D341Med (cell line): ENCODE results near the gene ARHGEF16.

Source experiments
- DNase-seq: peaks from one replicate; pipeline ENCODE4 v3.0.0; 2012; ENCODE audit warnings: low spot score

The ARHGEF16 gene

DNA sequence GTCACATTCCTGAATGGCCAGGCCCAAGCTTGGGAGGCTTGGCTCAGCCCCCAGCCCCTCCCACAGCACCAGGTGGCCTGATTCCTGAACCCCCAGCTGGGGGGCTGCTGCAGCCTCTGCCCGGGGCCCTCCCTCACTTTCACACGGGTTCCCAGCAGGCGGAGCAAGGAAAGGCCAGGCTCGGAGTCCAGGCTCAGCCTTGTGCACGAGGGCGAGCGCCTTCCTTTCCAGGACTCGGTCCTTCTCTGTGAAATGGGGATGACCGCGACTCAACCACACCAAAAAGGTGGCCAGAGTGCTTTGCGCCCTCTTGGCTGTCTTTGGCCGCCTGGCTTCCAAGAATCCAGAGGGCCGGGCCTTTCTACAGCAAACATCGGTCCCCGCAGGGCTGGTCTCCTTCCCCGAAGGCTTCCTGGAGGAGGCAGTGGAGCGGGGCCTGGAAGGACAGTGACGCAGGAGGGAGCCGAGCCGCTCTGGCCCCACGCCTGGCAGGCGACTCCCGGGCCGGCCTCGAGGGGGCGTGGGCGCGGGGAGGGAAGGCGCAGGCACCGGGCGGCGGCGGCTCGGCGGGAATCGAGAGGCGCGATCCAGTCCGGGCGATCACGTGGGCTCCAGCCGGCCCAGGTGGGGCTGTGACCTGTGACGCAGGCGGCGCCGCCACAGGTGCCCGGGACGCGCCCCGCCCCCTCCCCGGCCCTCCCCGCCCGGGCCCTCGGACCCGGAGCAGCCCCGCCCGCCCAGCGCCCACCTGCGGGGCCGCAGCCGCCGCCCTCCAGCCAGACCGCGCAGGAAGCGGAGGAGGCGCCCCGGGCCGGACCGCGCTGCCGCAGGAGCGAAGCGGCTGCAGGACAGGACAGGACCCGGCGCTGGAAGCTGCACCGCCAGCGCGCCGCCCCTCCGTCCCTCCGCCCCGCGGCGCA is at the start of gene ARHGEF16:
Gene ARHGEF16 (plus strand): TSS at position 775 of the 920 bp plus-strand sequence. CDS start 8,420 bp downstream, outside the sequence.
- DNase-seq = peak; percentile 72

GRCh38 chr1:3404801-3405200 is 49.7 kb upstream of the ARHGEF16 start:
- DNase-seq = no peak

DNA sequence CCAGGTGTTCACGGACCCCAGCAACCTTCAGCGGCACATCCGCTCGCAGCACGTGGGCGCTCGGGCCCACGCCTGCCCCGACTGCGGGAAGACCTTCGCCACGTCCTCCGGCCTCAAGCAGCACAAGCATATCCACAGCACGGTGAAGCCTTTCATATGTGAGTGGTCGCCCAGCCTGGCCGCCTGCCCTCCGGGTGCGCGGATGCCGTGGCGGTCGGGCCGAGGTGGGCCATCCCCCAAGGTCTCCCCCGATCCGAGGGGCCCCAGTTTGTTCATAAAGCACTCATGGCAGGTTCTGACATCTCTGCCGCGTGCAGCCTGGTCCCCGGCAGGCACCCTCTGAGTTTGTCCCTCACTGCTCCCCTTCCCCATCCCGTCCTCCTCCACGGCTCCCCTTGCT is 49.0 kb upstream of the ARHGEF16 start:
- DNase-seq = no peak

DNA sequence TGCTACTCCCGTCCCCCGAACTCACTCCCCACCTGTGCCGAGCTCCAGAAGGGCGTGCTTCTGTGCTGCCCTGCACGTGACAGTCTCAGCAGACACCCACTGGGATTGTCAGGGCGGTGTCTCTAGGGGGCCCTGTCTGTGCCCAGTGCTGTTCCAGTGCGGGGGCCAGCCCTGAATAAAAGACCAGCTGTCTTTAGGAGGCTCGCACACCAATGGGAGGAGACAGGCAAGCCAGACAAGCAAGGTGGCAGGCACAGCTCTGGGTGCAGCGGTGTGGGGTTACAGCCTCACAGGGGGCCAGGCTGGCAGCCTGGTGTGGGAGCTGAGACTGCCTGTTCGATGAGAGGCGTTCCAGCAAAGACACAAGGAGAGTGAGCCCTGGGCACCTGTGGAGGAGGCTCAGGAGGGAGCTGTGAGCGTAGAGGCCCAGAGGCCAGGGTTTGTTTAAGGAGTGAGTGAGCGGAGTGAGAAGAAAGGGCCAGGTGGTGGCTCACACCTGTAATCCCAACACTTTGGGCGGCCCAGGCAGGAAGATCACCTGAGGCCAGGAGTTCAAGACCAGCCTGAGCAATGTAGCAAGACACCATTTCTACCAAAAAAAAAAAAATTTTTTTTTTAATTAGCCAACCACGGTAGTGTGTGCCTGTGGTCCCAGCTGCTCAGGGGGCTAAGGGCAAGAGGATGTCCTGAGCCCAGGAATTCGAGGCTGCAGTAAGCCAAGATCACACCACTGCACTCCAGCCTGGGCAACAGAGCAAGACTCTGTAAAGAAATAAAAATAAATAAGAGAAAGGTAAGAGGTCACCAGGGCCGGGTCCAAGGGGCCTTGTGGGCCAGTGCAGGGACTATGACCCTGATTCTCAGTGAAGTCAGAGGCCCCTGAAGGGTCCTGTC is 48.2 kb upstream of the ARHGEF16 start:
- no peak for DNase-seq

GRCh38 chr1:3407021-3407420 is 47.4 kb upstream of the ARHGEF16 start:
- no peak for DNase-seq

DNA sequence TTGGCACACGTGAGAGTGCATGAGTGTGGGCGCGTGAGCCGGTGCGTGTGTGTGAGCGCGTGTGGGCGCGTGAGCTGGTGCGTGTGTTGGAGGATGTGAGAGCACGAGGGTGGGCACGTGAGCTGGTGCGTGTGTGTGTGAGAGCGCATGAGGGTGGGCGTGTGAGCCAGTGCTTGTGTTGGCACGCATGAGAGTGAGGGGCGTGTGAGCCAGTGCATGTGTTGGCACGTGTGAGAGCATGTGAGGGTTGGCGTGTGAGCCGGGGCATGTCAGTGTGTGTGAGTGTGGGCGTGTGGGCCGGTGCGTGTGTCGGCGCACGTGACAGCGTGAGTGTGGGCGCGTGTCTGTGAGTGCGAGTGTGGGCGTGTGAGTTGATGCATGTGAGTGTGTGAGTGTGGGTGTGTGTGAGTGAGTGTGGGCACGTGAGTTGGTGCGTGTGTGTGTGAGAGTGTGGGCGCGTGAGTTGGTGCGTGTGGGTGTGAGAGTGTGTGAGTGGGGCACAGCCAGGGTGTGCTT is 45.7 kb upstream of the ARHGEF16 start:
- no peak for DNase-seq

DNA sequence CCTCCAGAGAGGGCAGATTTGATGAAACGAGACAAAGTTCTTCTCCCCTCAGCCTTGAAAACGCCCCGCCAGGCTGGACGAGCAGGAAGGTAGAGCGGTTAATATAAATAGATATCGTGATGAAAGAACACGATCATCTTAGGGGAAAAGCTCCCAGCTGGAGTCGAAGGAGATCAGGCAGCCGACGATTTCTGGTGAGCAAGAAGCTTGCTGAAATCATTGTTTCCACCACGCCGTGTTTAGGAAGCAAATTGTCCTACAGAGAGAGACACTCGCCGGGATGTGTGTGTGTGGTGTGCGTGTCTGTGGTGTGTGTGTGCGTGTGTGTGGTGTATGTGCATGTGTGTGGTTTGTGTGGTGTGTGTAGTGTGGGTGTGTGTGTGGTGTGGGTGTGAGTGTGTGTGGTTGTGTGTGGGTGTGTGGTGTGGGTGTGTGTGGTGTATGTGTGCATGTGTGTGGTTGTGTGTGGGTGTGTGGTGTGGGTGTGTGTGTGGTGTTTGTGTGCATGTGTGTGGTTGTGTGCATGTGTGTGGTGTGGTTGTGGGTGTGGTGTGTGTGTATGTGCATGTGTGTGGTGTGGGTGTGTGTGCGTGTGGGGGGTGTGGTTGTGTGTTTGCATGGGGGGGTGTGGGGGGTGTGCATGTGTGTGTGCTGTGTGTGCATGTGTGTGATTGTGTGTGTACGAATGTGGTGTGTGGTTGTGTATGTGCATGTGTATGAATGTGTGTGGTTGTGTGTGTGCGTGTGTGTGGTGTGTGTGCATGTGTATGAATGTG is 44.9 kb upstream of the ARHGEF16 start:
- DNase-seq = no peak

GRCh38 chr1:3410142-3410925 is 44.1 kb upstream of the ARHGEF16 start:
- DNase-seq = peak; percentile 64

DNA sequence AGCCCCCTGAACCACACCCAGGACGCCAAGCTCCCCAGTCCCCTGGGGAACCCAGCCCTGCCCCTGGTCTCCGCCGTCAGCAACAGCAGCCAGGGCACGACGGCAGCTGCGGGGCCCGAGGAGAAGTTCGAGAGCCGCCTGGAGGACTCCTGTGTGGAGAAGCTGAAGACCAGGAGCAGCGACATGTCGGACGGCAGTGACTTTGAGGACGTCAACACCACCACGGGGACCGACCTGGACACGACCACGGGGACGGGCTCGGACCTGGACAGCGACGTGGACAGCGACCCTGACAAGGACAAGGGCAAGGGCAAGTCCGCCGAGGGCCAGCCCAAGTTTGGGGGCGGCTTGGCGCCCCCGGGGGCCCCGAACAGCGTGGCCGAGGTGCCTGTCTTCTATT is 42.7 kb upstream of the ARHGEF16 start:
- no peak for DNase-seq

DNA sequence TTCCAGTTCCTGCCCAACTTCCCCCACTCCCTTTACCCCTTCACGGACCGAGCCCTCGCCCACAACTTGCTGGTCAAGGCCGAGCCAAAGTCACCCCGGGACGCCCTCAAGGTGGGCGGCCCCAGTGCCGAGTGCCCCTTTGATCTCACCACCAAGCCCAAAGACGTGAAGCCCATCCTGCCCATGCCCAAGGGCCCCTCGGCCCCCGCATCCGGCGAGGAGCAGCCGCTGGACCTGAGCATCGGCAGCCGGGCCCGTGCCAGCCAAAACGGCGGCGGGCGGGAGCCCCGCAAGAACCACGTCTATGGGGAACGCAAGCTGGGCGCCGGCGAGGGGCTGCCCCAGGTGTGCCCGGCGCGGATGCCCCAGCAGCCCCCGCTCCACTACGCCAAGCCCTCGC is 42.1 kb upstream of the ARHGEF16 start:
- DNase-seq = no peak

GRCh38 chr1:3413975-3414710 is 40.3 kb upstream of the ARHGEF16 start:
- no peak for DNase-seq

GRCh38 chr1:3415260-3416090 is 39.0 kb upstream of the ARHGEF16 start:
- DNase-seq = no peak

DNA sequence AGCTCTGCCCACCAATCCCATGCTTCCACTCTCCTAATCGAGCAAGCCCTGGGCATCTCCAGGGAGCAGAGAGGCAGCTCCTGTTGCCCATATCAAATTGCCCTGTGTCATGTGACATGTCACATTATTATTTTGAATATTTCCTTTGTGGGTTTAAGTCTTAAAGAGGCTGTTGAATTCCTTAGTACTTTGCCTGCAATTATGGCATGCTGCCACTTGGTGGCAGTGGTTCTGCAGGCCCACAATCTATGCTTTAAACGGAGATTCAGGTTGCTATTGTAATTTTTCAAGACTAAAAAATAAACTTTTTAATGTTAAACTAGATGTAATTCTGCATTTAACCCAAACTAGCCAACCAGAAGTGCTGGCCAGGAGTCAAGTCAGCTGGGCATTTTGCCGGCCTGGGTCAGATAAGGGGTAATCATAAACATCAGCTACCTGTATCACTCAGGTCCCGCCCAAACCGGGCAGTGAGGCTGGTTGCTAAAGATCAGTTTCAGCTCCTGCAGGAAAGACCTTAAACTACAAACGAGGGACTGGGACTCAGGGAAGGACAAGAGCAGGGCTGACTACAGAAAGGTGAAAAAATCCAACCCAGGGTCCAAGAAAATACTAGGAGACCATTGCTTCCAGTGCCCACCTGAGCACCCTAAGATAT is 37.3 kb upstream of the ARHGEF16 start:
- DNase-seq = no peak

- DNase-seq = no peak
Observed at GRCh38 chr1:3417934-3418333, 36.5 kb upstream of the ARHGEF16 start.

GRCh38 chr1:3418600-3418999 is 35.9 kb upstream of the ARHGEF16 start:
- no peak for DNase-seq

DNA sequence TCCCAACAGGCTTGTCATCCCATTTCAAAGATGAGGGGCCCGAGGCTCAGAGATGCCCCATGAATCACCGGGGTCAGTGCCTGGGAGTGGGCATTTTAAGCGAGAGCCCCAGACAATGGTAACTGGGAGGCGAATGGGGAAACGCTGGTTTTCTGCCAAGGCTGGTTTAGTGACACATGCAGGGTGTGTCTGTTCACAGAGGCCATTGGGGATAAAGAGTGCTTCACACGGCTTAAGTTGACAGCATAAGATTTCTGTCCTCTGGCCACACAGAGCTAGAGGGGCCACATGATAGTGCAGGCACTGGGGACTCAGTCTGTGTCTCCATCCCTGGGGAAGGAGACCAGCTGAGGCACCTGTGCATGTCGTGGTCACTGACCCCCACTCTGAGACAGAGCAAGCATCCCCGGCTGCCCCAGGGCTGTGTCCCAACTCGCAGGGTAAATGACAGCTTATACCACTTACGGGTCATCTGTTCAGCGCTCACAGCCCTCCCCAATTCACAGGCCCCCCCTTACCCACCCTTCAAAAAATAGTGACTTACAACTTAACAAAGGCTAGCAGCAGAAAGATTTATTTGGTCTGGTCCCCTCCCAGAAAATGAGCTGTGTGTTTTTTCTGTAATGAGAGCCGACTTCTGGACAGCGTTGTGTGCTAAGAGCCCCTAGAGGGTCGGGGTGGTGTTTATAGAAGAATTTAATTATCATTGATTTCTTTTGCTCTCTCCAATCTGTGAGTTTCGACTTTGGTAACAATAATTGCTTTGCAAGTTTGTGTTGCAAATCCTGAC is 34.9 kb upstream of the ARHGEF16 start:
- no peak for DNase-seq

DNA sequence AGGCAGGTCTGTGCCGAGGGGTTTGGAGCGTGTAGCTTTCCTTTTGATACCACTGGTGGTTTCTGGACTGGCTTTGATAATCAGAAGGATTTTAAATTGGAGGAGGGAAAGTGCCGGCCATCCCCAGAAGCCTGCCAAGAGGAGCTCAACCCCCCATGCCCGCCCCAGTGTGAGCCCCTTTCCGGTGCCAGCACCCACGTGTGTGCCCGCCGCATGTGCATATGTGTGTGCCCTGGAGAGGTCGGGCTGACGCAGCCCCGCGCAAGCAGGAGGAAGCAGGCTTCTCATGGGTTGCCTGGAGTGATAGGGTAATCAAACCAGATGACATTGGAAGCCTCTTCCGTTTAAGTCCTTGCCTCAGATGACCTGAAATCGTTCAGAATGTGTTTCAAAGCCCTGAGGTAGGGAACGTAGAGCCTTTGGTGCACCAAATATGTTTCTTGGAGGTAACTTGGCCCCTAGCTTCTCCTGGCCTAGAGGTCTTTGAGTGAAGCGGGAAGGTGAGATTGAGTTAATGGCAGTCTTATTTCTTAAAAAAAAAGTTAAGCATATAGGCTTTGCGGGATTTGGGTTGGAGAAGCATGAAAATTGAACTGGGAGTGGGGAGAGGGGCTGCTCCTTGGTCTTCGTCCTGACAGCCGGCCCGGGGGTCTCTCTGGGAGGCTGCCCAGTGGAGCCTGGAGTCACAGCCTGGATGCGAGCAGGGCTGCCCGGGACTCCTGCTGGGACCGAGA is 34.1 kb upstream of the ARHGEF16 start:
- DNase-seq = no peak
